Thyroid gland (tissue), 4 donors: ENCODE measurements around the gene ARHGAP10.

ENCODE experiments used
- POLR2A ChIP-seq, 2 donors: fragments of 450-650 bp; IDR thresholded peaks; one replicate each; pipeline ENCODE4 v1.6.1; 2017; ENCODE audit warnings: antibody characterized with exemption in 2 of 2, mild to moderate bottlenecking in 2 of 2, moderate library complexity in 1 of 2
- TF ChIP-seq, protein P1 (sequence below), 6 experiments: fragments of 200-600 bp in 3 of 6; fragments of 450-650 bp in 3 of 6; sonication (generic) in 3 of 6; IDR thresholded peaks; one replicate each; pipeline ENCODE4 v1.5.1; 2016 to 2019; ENCODE audit warnings: antibody characterized with exemption in 6 of 6, mild to moderate bottlenecking in 2 of 6, inconsistent platforms in 1 of 6, moderate library complexity in 1 of 6

DNA sequence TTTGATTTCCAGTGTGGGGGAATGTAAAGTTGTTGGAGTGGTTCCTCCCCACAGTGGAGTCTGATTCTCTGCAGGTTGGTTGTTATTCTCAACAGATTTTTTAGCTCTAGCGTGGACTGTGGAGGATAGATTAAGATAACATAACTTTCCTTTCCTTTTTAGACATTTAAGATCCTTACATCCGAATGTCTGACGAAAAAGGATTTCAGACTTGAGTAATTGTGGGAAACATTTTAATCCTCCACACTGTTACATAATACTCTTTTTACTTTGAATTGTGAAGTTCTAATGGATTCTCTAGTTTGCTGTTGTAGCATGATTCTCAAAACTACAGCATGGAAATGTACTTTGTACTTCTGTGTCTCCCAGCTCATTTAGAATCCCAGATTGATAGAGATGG lies 107.8 kb downstream of the ARHGAP10 start:
- TF ChIP-seq, protein P1, sequence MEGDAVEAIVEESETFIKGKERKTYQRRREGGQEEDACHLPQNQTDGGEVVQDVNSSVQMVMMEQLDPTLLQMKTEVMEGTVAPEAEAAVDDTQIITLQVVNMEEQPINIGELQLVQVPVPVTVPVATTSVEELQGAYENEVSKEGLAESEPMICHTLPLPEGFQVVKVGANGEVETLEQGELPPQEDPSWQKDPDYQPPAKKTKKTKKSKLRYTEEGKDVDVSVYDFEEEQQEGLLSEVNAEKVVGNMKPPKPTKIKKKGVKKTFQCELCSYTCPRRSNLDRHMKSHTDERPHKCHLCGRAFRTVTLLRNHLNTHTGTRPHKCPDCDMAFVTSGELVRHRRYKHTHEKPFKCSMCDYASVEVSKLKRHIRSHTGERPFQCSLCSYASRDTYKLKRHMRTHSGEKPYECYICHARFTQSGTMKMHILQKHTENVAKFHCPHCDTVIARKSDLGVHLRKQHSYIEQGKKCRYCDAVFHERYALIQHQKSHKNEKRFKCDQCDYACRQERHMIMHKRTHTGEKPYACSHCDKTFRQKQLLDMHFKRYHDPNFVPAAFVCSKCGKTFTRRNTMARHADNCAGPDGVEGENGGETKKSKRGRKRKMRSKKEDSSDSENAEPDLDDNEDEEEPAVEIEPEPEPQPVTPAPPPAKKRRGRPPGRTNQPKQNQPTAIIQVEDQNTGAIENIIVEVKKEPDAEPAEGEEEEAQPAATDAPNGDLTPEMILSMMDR (IDR thresholded peaks at IDR 0.05): no peak
- no peak for TF ChIP-seq POLR2A (IDR thresholded peaks at IDR 0.05)
